GM19043 (cell line): ENCODE measurements around the gene GALNS.
"Not testable (repeated sequence)": the region's sequence is repeated elsewhere in the genome, so short reads cannot be mapped to it uniquely, and the experiment has no call there.

Experiments used
- ATAC-seq: cut with Tn5 transposase; IDR thresholded peaks from one replicate; pipeline ENCODE4 v1.9.1; 2021; ENCODE audit warnings: low read depth; ENCODE audit not compliant: unreplicated experiment

GALNS gene

GRCh38 chr16:88856828-88857727 is at the start of gene GALNS, which contains the start of gene TRAPPC2L:
GALNS (minus strand) TSS chr16:88856947; CDS start chr16:88856877, 70 bp downstream.
TRAPPC2L (plus strand) TSS chr16:88857127; CDS start chr16:88857151, 24 bp downstream.
- ATAC-seq: peak; percentile 72

GRCh38 chr16:88906020-88906419 is 49.3 kb upstream of the GALNS start:
- ATAC-seq: no peak

- ATAC-seq: no peak
These were observed 48.8 kb upstream of the GALNS start for GRCh38 chr16:88905563-88905962.

- ATAC-seq: no peak
These were observed 48.1 kb upstream of the GALNS start for GRCh38 chr16:88904676-88905365.

GRCh38 chr16:88903267-88903666 is 46.5 kb upstream of the GALNS start:
- no peak for ATAC-seq

- no peak for ATAC-seq
These were observed 46.0 kb upstream of the GALNS start for GRCh38 chr16:88902744-88903143.

- no peak for ATAC-seq
These were observed 45.1 kb upstream of the GALNS start for GRCh38 chr16:88901718-88902337.

- ATAC-seq: no peak
These were observed 43.9 kb upstream of the GALNS start for GRCh38 chr16:88900662-88901052.

GRCh38 chr16:88899901-88900661 is 43.3 kb upstream of the GALNS start:
- no peak for ATAC-seq

- ATAC-seq: no peak
These were observed 41.1 kb upstream of the GALNS start for GRCh38 chr16:88897696-88898425.

GRCh38 chr16:88896238-88897070 is 39.7 kb upstream of the GALNS start:
- ATAC-seq: no peak

- no peak for ATAC-seq
These were observed 38.6 kb upstream of the GALNS start for GRCh38 chr16:88895335-88895734.

- ATAC-seq: no peak
These were observed 38.0 kb upstream of the GALNS start for GRCh38 chr16:88894681-88895300.

- not testable (repeated sequence) for ATAC-seq
These were observed 37.5 kb upstream of the GALNS start for GRCh38 chr16:88894266-88894665.

GRCh38 chr16:88893127-88893968 is 36.6 kb upstream of the GALNS start:
- no peak for ATAC-seq

- ATAC-seq: no peak
These were observed 35.3 kb upstream of the GALNS start for GRCh38 chr16:88892065-88892464.

GRCh38 chr16:88891083-88891482 is 34.3 kb upstream of the GALNS start:
- ATAC-seq: no peak
